Peyer's patch (tissue), 4 donors: ENCODE measurements around the gene PPM1A.

Experiments used
- CTCF ChIP-seq, 6 experiments: fragments of 450-650 bp in 4 of 6; fragments of 200-600 bp in 2 of 6; sonication (generic) in 1 of 6; IDR thresholded peaks; one replicate each; pipeline ENCODE4 v1.5.1; 2017 to 2019; ENCODE audit warnings: antibody characterized with exemption in 6 of 6, mild to moderate bottlenecking in 3 of 6, moderate library complexity in 1 of 6
- POLR2A ChIP-seq, 2 donors: fragments of 450-650 bp; IDR thresholded peaks; one replicate each; pipeline ENCODE4 v1.5.1; 2017; ENCODE audit warnings: antibody characterized with exemption in 2 of 2, mild to moderate bottlenecking in 2 of 2, moderate library complexity in 2 of 2

- TF ChIP-seq CTCF (IDR thresholded peaks at IDR 0.05), result no peak
- no peak for TF ChIP-seq POLR2A (IDR thresholded peaks at IDR 0.05)
Observed at GRCh38 chr14:60344751-60345150, 95.7 kb downstream of the PPM1A start.
